Suprapubic skin (tissue), 3 donors: Measurements from ENCODE around the gene ZNF738.

Source experiments
- CTCF ChIP-seq, 2 donors: fragments of 200-600 bp in 1 of 2; fragments of 450-650 bp in 1 of 2; sonication (generic) in 1 of 2; IDR thresholded peaks; one replicate each; pipeline ENCODE4 v1.5.1; 2016 to 2019; ENCODE audit warnings: antibody characterized with exemption in 2 of 2, mild to moderate bottlenecking in 1 of 2, moderate library complexity in 1 of 2
- POLR2A ChIP-seq, 2 donors: fragments of 450-650 bp; IDR thresholded peaks; one replicate each; pipeline ENCODE4 v1.6.1; 2017; ENCODE audit warnings: antibody characterized with exemption in 2 of 2, mild to moderate bottlenecking in 2 of 2, moderate library complexity in 2 of 2

GRCh38 chr19:21317821-21318220 lies 41.0 kb upstream of the ZNF738 start:
- TF ChIP-seq CTCF (IDR thresholded peaks at IDR 0.05) (no peak), POLR2A (IDR thresholded peaks at IDR 0.05) (no peak)
